Astrocyte (in vitro differentiated cells and primary cell): ENCODE data around the gene TMEM266.

Source experiments
- CTCF ChIP-seq: IDR thresholded peaks from 2 replicates; pipeline ENCODE4 v1.5.1; 2011; ENCODE audit warnings: low read depth, mild to moderate bottlenecking, inconsistent platforms, low read length, moderate library complexity; ENCODE audit not compliant: insufficient read depth
- EZH2 ChIP-seq: IDR thresholded peaks from 2 replicates; pipeline ENCODE4 v1.6.1; 2012; ENCODE audit warnings: mild to moderate bottlenecking, low read length, inconsistent platforms; ENCODE audit not compliant: insufficient read depth

GRCh38 chr15:76176059-76176458 is 116.3 kb downstream of the TMEM266 start:
- TF ChIP-seq CTCF (no peak), EZH2 (no peak)
